OCI-M1 (cell line): Measurements from ENCODE around the gene POLD4.
A peak's percentile ranks its signal among the peaks of the same experiment; 100 is the strongest.
"Not testable (repeated sequence)": the region's sequence is repeated elsewhere in the genome, so short reads cannot be mapped to it uniquely, and the experiment has no call there.

Source experiments
- DNase-seq: peaks from one replicate; lab custom pipeline; 2025; lab: John Stamatoyannopoulos, UW

POLD4 gene

DNA sequence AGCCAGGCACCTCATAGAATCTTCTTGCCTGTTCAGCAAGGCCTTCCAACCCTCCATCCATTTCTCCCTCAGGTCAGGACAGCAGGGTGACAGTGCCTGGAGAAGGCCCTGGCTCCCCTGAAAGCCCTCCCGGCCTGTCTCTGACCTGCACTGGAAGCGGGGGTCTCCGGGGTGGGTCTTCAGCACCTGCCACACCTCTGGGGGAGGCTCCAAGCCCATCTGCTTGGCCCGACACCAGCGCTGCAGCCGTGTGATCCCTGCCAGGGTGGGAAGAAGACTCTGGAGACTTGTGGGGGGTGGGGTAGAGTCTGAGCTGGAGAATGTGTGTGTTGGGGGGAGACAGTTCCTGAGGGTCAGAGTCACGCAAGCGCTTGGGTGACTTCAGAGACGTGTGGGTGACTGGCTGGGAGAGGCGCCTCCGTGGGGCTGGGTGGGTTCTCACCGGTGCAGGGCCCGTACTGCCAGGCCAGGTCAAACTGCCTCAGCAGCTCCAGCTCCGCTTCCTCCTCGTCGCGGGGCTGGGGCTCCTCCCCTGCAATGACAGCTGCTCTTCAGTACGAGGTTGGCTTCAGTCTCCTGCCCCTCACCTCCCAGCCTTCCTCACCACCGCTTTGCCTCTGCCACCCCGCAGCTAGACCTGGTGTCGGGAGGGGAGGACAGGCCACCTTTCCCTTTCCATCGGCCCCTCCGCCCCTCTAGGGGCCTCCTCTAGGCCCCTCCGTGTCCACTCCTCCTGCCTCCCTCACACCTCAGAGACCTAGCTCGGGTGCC, 615 bp downstream of the POLD4 start:
- peak; percentile 76 for DNase-seq

DNA sequence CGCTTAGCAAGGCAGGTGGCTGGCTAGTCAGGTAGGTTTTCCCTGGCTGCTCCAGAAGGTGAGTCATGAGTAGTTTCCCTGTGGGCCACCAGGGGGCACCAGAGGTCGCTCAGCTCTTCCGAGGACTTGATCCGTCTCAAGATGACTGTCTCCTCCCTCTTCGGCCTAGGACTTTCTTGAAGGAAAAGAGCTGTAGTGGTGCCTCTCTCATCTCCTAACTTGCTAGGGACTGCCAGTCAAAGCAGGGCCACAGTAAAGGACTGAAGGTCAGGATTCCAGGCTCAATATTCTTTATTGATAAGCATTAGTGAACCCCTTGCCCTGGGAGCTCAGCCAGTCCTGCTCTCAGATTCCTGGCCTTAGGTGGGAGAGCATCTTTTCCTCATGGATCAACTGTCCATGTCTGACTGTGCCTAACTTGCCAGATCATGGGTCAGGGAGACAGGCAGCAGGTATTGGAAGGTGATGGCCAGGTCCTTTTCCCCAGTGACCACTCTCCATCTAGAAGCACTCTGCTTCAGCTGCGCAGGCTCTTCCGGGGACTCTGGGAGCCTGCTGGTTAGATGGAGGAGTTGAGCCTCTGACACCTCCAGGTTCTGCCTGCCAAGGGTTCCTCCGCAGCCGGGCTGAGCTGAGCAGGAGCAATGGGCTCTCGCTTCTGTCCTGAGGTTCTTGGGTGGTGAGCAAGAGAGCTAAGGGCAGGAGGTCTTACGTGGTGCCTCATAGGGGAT, 1.9 kb downstream of the POLD4 start:
- DNase-seq: peak; percentile 81

DNA sequence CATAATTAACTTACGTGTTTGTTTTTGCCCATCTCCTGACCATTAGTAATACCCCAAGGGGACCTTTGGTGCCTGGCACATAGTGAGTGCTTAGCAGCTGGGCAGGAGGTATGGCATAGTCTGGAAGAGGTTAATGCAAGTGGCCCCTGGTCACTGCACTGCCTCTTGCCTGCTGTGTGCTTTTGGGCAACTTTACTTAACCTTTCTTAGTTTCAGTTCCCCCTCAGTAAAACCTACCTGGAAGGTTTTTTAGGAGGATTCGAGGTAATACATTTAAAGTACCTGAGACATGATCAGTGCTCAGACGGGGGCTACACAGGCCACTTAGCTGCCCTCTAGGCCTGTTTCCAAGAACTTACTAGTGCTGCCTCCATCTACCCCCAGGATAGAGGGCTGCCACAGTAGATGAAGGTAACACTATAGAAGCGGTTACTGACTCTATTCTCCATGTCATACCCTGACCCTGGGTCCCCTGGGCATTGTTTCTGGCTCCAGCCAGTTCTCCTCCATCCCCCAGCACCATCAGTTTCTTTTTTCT, 3.3 kb downstream of the POLD4 start:
- DNase-seq: no peak

DNA sequence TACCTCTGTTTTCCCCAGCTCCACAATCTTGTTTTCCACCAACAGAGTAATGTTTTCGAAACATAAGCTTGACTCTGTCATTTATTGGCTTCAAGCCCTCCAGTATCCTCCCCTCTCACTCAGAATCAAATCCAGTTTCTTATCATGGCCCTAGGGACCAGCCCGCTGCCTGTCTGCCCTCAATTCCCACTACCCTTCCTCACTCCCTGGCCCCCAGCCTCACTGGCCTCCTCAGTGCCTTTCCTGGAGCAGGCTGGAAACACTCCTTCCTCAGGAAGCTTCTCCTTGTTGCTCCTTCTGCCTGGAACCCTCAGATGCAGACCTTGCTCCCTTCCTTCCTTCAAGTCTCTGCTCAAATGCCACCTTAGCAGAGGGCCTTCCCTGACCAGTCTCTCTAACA, 3.9 kb downstream of the POLD4 start:
- DNase-seq: no peak

DNA sequence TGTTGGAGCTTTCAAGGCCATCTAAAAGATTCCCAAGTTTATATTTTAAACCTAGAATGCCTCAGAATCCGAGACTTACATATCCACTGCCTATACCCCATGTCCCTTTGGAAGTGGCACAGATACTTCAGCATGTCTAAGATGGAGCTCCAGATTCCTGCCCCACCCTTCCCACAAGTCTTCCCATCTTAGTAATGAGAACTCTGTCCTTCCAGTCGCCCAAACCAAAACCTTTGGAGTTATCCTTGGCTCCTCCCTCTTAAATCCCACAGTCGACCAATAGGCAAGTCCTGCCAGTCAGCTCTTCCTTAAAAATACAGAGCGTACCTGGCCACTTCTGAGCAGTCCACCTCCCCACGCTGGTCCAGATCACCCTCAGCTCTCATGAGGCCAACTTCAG, 4.3 kb downstream of the POLD4 start:
- DNase-seq: no peak

DNA sequence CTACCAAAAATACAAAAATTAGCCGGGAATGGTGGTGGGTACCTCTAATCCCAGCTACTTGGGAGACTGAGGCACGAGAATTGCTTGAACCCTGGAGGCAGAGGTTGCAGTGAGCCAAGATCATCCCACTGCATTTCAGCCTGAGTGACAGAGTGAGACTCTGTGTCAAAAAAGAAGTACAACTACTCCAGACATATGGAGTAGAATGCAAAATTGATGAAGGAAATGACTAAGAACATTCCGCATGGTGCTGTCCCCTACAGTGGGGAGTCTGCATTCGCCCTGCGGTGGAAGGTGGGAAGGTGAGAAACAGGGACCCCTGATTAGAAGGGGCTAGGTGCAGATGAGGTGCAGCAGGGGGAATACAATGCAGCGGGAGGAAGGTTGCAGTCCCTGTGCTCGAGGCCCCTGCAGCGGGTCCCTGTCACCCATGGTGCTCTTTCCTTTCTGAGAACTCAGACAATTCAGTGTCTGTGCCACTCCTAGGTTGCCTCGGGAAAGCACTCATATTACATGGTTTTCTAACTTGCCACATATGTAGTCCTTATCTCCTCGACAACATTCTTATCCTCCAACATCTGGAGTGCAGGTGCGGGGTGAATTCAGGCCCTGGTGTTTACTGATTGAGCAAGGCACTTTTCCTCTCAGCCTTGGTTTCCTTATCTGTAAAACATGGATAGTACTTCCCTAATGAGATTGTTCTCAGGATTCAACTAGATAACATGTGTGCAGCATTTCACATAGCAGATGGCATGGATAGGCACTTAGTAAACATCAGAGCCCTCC, 5.2 kb downstream of the POLD4 start:
- DNase-seq: peak; percentile 73

DNA sequence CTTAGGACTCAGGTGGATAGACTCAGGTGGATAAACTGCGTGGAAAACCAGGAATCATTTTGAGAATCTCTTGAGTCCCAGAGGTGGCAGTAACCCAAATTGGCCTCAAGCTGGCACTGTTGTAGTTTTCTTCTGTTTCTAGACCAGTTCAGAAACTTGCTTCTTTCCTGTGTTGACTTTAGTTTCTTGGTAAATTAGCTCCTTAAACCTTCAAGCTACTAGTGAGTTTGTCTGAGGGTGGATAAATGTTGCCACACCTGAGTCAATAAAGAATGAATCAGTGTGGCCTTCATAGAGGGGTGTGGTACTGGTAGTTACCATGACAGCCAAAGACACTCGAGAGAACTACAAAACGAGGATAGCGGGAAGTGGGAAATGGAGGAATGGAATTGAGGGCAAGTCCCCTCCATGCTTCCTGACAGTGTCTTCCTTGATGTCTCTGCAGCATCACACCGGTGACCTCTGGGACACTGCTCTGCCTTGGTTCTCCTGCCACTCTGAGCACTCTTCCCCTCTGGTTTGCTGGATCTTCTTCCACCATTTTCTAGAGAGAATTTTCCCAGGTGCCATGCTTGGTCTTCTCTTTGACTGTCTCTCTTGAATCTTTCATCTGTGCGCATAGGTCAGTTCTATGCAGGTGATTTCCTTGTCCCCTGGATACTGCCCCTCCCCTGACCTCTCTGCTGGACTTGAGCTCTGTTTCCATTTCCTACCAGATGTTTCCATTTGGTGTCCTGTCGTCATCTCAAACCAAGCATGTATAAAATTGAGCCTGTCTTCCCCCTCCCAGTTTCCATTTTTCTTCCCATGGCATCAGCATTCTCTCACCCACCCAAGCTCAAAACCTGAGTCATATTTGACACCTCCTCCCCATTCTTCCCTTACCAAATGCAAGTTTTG, 7.2 kb downstream of the POLD4 start:
- peak; percentile 52 for DNase-seq

DNA sequence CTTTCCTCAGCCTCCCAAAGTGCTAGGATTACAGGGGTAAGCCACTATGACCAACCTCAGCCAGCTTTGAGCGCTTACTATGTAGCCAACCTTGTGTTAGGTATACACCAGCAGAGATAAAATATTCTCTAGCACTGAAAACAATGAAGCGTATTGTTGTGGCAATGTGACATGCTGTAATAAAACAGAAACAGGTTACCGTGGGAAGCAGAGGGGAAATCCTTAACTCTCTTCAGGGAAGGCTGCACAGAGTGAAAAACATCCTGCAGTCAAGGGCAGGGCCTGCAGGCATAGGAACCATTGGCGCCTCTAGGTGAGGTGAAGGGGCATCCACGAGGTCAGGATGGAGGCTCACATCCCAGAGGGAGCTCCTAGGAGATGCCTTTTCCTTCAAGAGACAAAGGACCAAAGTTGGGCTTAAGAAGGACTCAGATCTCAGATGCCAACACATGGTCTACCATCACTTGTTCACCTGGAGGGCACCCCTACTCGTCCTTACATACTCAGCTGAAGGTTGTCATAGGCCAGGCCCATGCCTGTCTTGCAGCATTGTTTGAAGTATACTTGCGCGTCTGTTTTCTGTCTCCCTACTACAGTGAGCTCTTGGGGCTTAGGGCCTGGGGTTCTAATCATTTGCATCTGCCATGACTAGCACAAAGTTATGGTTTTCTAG, 8.0 kb downstream of the POLD4 start:
- DNase-seq: no peak

DNA sequence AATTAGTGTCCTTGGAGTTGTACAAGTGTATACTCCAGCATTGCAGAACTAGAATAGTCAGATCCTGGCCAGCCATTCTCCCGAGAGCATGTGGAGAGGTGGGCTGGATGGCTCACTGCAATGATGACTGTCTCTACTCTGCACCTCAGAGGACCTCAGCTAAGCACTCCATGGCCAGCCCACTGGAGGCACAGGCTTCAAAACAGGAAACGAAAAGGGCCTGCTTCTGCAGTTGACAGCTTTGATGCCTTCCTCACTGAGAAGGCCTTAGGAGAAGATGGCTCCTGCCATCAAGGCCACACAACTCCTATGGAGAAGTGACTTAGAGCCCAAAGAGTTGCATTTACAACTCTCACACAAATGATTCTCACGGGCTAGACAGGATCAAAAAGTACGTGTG, 9.1 kb downstream of the POLD4 start:
- no peak for DNase-seq

DNA sequence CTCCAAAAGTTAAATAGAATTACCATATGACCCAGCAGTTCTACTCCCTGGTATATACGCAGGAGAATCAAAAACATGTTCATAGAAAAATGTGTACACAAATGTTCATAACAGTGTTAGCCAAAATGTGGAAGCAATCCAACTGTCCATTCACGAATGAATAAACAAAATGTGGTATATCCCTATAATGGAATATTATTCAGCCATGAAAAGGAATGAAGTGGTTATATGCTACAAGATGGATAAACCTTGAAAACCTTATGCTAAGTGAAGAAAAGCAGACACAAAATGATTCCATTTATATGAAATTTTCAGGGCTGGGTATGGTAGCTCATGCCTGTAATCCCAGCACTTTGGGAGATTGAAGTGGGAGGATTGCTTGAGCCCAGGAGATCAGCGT, 16.1 kb downstream of the POLD4 start:
- no peak for DNase-seq

DNA sequence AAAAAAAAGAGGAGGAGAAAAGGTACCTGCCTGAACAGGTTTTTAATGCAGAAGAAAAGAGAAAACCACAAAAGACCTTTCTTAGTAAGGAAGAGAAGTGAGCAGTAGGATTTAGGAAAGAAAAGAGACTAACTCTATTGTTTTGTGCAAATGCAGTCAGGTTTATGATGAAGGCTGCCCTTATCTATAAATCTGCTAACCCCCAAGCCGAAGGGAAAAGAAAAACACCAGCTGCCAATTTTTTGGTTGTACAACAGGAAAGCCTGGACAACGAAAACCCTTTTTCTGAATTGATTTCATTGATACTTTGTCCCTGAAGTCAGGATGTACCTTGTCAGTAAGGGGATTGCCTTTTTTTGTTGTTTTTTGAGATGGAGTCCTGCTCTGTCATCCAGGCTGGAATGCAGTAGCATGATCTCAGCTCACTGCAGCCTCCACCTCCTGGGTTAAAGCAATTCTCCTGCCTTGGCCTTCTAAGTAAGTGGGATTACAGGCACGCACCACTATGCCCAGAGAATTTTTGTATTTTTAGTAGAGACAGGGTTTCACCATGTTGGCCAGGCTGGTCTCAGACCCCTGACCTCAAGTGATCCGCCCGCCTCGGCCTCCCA, 21.2 kb downstream of the POLD4 start:
- DNase-seq: no peak

DNA sequence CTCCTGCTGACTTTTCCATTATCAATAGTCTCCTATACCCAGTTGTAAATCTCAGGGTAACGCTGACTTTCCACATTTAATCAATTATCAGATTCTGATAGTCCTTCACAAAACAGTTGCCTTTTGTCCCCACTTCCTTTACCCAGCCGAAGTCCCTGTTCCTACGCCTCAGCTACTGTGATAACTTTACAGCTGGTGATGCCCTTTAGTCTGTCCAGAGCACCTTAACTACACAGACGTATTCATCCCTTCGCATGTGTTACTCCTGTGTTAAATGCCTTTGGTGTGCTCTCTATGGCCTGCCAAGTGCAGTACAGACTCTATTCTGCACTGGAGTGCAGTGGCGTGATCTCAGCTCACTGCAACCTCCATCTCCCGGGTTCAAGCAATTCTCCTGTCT, 29.8 kb downstream of the POLD4 start:
- no peak for DNase-seq

DNA sequence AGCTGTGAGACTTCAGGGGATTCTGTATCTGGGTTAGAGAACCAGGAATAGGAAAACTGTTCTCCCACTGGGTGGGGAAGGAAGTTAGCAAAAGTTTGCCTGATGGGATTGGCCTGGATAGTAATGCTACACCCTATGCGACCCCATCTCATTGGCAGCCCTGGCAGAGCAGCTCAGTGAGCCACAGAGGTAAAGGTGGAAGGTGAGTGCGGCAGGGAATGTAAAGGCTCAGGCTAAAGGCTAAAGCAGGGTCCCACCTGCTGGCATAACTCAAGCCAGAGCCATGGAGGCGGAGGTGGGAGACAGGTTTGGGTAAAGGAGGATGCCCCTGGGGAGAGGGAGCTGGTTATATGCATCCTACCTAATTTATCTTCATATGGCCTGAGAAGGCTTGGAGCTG, 31.3 kb downstream of the POLD4 start:
- DNase-seq: no peak

DNA sequence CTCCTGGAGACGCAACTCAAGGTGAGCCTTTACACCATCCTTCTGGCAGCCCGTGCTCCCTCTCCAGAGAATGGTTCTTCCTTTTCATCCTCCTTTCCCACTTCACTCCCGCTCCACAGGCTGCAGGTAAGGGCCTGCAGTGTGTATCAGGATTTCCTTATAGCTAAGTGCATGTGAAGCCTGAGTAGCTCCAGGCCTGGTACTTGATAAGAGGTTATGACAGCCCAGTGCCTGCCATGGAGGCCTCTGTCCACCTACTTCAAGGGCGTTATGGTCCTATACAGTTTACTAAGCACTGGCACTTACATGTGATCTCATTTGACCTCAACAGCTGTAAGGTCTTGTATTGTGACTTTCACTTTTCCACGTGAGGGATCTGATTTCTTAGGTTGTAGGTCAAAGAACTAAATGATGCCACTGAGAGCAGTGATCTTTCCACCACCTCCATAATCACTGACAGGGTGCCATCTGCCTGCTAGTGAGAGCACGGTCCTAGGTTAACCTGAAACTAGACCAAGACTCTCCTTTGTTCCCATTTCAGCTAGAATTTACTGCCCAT, 32.0 kb downstream of the POLD4 start:
- DNase-seq: peak; percentile 50

DNA sequence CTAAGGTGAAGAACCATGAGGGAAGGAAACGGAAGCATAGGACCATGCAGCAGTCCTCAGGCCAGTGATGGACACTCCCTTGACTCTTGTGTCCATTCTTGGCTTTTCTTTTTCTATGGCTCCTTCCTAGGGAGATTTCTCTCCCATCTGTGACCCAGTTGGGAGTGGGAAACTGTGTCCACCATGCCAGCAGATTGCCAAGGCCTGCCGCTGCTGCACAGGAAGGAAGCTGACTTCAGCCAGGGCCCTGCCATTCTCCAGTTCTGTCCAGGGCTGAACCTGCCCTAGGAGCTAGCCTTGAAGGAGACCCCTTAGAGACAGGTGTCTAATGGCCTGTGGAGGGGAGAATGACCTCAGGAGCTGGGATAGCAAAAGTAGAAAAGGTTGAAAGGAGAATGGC, 32.7 kb downstream of the POLD4 start:
- no peak for DNase-seq

DNA sequence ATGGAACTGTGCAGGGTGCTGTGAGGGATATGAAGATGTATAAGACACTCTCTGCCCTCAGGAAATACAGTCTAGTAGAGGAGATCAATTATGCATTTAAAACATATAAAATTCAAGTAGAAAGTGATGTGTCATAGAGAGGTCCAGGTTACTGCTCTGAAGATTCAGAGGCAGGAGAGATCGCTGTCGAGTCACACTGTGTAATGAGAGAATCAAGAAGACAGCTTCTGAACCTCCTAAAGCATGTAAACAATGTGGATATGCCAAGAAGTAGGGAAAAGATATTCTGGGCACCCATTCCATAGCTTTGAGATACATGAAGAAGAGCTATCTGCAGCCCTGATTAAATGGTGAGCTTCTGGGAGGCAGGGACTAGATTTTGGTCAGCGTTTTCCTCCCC, 33.3 kb downstream of the POLD4 start:
- no peak for DNase-seq

DNA sequence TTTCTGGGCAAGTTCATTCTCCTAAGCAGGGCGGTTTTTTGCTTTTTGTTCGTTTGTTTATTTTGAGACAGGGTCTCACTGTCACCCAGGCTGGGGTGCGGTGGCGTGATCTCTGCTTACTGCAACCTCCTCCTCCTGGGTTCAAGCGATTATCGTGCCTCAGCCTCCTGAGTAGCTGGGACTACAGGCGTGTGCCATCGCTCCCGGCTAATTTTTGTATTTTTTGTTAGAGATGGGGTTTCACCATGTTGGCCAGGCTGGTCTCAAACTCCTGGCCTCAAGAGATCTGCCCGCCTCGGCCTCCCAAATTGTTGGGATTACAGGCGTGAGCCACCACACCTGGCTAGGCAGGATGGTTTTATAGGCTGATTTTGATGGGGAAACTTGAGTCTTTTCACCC, 34.5 kb downstream of the POLD4 start:
- DNase-seq: not testable (repeated sequence)

DNA sequence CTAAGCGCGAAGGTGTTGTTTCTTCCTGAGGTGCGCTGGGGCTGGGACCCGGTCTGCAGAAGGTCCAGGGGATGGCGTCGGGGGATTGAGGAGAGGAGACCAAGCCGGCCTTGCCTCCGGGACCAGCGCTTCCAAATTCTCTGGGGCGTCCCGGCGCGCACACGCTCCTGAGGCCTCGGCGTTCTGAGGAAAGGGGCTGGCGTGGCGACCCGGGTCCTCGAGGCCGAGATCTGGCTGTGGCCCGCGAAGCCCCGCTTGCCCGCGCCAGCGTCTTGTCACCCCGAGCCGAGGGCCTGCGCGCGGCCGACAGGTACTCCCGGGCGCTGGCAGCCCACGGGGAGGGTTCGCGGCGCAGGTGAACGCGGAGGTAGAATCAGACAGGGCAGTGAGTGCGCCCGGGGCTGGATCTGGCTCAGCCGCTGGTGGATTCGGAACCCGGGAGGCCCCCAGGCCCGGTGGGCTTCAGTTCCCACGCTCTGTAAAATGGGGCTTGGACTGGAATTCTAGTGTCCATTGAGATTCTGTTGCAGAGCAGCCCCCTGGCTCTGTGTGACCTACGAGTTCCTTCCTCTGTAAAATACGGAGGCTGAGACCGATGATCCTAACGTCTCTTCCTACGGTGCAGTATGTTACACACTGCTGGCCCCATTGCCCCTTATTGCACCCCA, 35.3 kb downstream of the POLD4 start:
- peak; percentile 18 for DNase-seq

DNA sequence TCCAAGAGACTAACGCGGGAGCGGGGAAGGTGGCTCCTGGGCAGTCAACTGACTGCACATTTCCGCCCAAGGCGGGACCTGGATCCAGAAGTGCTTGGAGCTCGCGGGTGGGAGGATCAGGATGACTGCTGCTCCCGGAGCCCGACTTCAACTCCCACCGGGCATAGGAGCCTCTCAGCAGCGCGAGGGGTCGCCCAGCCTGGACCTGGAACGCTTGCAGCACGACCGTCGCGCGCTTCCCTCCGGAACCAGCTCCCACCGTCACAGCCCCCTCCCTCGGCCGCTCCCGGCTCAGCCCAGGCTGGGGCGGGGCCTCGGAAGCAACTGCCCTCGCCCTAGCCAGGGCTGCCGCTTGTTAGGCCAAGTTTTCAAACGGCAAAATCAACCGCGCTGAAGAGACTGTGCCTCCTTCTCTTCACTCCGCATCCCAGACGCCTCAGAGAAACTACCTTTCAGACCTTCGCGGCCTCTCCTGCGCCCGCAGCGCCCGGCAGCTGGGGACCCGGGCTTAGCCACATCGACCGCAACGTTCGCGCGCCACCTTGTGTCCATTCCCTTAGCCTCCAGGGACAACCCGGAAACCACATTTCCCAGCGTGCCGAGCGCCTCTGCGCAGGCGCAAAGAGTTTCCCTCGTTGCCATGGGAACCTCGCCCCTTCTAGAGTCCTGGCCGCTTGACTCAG, 36.0 kb downstream of the POLD4 start:
- peak; percentile 98 for DNase-seq
